Activated CD4-positive, alpha-beta T cell treated with anti-CD3 and anti-CD28 coated beads for 24 hours (primary cell): ENCODE results near the gene MAGEA11.
"Not testable (repeated sequence)": the region's sequence is repeated elsewhere in the genome, so short reads cannot be mapped to it uniquely, and the experiment has no call there.

Source experiments
- DNase-seq, 2 donors: peaks; one replicate each; pipeline ENCODE4 v3.0.0-alpha.2; 2020; ENCODE audit warnings: low read depth in 2 of 2

Gene MAGEA11, protein sequence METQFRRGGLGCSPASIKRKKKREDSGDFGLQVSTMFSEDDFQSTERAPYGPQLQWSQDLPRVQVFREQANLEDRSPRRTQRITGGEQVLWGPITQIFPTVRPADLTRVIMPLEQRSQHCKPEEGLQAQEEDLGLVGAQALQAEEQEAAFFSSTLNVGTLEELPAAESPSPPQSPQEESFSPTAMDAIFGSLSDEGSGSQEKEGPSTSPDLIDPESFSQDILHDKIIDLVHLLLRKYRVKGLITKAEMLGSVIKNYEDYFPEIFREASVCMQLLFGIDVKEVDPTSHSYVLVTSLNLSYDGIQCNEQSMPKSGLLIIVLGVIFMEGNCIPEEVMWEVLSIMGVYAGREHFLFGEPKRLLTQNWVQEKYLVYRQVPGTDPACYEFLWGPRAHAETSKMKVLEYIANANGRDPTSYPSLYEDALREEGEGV

DNA sequence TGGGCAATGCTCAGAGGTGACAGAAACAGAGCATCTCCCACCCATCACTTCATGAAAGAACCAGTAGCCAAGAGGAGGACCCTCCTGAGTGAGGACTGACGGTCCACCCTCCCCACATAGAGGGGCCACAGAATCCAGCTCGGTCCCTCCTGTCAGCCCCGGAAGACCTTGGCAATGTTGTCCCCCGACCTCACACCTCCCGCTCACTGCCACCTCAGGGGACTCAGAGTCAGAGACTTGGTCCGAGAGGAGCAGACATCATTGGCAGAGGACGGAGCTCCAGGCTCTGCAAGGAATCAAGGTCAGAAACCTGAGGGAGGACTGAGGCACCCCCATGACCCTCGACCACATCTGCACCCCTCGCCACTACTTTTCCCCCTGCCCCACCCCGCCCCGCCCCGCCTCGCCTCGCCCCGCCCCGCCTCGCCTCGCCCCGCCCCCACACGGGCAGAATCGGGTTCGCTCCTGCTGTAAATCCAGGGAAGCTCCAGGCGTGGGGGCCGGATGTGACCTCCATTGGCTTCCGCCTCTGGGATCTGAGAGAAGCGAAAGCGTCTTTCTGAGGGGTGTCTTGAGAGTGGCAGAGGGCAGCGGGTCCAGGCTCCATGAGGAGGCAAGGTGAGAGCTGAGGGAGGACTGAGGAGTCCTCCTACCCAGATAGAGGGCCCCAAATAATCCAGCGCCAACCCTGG lies at the start of gene MAGEA11:
MAGEA11 (plus strand) TSS at position 516 of the 692 bp plus-strand sequence. CDS start 1,100 bp downstream, outside the sequence.
- no peak for DNase-seq

- DNase-seq: not testable (repeated sequence)
Observed at GRCh38 chrX:149675088-149675487, 36.8 kb upstream of the MAGEA11 start.

GRCh38 chrX:149675554-149675953 lies 36.3 kb upstream of the MAGEA11 start:
- not testable (repeated sequence) for DNase-seq

DNA sequence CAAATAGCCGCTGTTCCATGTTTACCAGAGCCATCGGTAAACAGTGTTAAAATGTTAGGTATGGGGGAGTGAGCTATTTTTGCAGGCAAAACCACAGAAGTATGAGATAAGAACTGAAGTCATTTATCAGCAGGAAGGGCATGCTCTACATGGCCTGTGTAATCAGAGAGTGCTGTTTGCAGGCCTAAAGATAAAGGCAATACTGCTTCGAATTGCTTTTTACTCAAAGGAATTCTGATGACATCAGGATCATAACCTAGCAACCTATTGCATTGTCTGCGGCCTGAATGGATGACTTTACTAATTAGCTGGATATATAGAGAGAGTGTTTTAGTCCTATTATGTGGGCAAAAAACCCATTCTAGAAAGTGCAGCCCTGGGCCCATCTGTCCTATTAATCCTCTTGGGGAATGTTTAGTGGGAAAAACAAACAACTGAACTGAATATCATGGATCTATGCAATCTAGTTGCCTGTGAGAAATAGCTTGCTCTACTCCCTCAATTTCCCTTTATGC lies 32.6 kb upstream of the MAGEA11 start:
- not testable (repeated sequence) for DNase-seq

DNA sequence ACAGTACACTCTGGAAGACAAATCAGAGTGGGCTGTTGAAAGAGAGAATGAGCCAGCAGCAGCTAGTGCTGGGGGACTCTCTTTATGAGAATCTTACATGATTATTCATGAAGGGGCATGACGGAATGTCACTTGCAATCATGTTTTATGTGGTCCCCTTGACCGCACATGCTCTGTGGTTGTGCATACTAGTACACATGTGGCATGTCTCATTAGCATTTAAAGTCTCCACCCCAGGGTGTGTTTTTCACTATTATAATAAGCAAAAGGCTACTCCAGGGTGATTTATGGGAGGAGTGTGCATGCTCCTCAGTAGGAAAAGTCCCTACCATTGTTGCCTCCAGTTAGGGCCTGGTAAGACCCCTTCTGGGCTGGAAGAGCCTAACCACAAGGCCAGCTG lies 30.7 kb upstream of the MAGEA11 start:
- DNase-seq: no peak

DNA sequence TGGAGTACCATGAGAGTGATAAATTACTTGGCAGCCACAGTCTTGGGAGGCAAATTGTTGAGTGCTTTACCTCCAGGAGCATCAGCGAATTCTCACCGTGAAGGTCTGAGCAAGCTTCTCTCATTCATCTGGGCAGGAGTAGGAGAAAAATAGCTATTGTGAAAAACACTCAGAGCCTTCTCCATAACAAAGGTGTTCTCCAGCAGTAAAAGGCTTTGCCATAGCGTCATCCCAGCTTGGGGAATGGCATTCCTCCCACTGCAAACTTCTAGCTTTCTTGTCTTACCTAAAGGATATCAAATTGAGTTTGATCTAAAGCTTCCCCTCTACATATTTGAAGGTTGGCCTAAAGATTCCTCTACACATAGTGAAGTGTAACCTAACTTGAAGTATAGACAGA lies 29.8 kb upstream of the MAGEA11 start:
- DNase-seq: no peak

DNA sequence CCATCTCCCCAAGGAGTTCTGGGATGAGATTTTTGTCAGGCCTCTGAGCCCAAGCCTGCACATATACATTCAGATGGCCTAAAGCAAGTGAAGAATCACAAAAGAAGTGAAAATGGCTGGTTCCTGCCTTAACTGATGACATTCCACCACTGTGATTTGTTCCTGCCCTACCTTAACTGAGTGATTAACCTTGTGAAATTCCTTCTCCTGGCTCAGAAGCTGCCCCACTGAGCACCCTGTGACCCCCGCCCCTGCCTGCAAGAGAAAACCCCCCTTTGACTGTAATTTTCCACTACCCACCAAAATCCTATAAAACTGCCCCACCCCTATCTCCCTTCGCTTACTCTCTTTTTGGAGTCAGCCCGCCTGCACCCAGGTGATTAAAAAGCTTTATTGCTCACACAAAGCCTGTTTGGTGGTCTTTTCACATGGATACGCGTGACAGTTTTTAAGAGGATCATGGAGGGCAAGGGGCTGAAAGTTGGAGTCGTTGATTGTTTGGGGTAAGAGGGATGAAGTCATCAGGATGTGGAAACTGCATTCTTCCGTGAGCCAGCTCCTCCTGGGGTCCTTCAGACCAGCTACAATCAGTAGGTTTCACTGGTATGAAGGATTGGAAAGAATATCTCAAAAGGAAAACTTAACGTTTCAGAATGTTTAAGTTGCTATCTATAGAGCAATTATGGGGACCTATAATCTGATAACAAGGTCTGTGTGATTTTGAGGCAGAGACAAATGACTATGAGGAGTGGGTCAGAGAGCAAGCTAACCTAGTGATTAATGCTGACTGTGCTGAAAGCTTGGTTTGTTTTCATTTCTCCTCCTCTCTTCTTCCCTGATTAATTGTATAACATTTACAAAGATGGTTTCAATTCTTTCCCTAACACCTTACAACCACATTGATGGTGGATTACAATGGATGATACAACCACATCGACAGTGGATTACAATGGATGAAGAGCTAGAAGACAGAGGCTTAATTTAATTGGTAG lies 28.6 kb upstream of the MAGEA11 start:
- DNase-seq: no peak

- no peak for DNase-seq
Observed at GRCh38 chrX:149683966-149684730, 27.7 kb upstream of the MAGEA11 start.

- DNase-seq: no peak
Observed at GRCh38 chrX:149687991-149688390, 23.9 kb upstream of the MAGEA11 start.

- DNase-seq: no peak
Observed at GRCh38 chrX:149688552-149688951, 23.3 kb upstream of the MAGEA11 start.

- no peak for DNase-seq
Observed at GRCh38 chrX:149691794-149692193, 20.1 kb upstream of the MAGEA11 start.

- DNase-seq: not testable (repeated sequence)
Observed at GRCh38 chrX:149692686-149693272, 19.1 kb upstream of the MAGEA11 start.

DNA sequence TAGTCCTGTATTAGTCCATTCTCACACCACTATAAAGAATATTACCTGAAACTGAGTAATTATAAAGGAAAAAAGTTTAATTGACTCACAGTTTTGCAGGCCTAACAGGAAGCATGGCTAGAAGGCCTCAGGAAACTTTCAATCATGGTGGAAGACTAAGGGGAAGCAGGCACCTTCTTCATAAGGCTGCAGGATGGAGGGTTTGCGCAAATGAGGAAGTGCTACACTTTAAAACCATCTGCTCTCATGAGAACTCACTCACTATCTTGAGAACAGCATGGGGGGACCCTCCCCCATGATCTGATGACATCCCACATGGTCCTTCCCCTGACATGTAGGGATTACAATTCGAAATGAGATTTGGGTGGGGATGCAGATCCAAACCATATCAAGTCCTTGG lies 12.1 kb upstream of the MAGEA11 start:
- no peak for DNase-seq

- no peak for DNase-seq
Observed at GRCh38 chrX:149704664-149705063, 7.2 kb upstream of the MAGEA11 start.

DNA sequence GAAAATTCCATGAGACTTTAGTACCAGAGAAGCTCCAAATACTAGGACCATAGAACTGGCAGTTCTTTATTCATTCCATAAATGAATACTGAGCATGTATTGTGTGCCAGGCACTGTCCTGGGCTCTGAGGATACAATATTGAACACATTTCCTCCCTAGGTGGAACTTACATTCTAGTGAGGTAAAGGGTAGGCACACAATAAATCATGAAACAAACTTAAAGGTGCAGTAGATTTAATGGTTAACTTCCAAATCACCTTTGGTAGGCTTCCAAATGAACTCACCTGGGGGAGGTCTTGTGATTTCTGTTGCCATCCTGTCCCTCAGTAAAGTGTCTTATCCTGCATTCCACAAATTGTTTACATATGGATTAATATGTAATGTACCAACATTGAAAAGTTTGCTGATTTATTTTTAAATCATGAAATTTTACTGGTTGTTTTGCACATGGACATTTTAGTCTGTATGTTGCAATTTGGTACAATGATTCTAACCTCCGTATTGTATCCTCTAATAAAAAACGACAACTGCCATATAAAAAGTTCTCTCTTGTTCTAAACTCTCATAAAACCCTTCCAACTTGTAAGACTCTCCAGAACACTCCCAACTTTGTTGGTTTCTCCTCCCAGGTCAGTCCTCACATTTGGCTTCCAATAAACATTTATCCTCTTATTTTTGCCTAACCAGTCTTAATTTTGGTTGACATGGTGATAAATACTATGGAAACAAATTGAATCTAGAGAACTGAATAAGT lies 4.5 kb upstream of the MAGEA11 start:
- no peak for DNase-seq

DNA sequence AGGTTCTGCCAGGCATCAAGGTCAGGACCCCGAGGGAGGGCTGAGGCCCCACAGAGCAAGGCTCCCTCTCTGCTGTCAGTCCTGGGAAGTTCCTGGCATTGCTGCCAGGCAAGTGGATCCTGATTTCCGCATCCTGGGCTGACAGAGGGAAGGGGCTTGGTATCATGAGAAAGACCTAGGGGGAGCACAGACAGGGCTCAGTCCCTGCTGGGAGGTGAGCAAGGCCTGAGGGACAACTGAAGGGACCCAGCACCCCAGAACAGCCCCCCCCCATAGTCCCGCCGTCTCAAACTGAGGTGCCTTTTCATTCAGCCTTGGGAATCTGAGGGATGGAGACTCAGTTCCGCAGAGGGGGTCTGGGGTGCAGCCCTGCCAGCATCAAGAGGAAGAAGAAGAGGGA lies 971 bp downstream of the MAGEA11 start:
- no peak for DNase-seq

DNA sequence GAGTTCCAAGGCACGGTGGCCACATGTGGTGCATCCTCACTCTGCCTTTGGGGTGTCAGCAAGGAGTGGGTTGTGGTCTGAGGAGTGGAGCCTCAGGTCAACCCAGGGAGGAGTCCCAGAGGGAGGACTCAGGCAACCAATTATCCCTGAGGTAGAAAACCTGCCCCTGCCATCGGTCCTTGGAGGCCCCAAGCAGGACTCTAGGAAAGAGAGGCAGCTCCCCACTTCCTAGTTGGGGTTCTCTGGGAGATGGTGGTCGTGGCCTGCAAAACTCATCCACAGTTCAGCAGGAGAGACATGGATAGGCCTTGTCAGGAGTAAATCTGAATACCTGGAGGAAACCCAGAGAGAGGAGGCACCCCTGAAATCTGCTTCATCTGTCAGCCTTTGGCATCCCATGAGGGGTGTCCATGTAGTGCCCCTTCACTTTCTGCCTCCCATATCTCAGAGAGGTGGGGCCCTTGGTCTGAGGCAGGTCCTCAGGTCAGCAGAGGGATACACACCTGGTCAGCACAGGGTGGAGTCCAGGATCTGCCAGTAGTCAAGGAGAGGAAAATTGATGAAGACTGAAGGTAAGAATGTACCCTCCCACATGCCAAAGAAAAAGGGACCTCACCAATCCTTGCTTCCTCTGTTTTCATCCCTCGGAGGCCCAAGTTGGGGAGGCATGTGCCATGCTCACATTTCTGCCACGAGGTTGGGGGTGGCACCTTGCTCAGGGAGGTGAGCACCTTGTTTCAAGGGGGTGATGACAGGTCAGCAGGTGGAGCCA lies 1.6 kb downstream of the MAGEA11 start:
- no peak for DNase-seq

DNA sequence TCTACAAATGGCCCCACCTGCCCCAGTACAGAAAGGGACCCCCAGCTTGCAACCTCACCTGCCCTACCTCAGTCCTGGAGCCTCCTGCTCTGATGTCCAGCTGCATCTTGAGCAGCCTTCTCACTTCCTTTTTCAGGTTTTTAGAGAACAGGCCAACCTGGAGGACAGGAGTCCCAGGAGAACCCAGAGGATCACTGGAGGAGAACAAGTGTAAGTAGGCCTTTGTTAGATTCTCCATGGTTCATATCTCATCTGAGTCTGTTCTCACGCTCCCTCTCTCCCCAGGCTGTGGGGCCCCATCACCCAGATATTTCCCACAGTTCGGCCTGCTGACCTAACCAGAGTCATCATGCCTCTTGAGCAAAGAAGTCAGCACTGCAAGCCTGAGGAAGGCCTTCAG lies 3.6 kb downstream of the MAGEA11 start:
- DNase-seq: no peak

DNA sequence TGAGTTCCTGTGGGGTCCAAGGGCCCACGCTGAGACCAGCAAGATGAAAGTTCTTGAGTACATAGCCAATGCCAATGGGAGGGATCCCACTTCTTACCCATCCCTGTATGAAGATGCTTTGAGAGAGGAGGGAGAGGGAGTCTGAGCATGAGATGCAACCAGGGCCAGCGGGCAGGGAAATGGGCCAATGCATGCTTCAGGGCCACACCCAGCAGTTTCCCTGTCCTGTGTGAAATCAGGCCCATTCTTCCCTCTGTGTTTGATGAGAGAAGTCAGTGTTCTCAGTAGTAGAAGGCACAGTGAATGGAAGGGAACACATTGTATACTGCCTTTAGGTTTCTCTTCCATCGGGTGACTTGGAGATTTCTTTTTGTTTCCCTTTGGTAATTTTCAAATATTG lies 4.8 kb downstream of the MAGEA11 start:
- DNase-seq: no peak
